NCI-H69 (cell line): ENCODE measurements around the gene BORCS5.

Experiments used
- DNase-seq: peaks from one replicate; lab custom pipeline; 2025; lab: John Stamatoyannopoulos, UW

Gene BORCS5

DNA sequence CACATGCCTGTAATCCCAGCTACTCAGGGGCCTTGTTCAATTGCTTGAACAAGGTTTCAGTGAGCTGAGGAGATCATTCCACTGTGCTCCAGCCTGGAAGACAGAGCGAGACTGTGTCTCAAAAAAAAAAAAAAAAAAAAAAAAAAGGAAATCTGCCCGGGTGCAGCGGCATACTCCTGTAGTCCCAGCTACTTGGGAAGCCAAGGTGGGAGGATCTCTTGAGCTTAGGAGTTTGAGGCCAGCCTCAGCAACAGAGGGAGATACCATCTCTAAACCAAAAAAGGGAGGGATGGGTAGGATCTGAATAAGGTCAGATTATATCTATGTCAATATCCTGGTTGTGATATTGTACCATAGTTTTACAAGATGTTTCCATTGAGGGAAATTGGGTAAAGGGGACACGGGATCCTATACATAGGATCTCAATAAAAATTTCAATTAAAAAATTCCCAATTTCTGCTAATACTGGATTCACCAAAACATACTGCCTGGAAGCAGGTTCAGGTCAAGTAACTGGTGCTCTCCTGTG, 76.4 kb downstream of the BORCS5 start:
- DNase-seq, result peak; percentile 5

DNA sequence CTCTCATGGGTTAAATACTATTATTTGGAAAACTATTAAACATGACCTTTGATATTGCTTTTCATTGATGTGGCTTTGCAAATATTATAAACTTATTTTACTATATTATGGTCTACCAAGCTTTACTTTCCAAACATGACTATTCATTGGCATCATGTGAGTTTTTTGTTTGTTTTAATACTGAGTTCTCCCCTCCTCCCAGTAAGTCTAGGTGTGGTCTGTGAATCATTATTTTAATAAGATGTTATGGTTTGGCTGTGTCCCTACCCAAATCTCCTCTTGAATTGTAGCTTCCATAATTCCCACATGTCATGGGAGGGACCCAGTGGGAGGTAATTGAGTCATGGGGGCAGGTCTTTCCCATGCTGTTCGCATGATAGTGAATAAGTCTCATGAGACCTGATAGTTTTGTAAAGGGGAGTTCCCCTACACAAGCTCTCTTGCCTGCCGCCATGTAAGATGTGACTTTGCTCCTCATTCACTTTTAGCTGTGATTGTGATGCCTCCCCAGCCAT, 80.0 kb downstream of the BORCS5 start:
- peak; percentile 49 for DNase-seq

DNA sequence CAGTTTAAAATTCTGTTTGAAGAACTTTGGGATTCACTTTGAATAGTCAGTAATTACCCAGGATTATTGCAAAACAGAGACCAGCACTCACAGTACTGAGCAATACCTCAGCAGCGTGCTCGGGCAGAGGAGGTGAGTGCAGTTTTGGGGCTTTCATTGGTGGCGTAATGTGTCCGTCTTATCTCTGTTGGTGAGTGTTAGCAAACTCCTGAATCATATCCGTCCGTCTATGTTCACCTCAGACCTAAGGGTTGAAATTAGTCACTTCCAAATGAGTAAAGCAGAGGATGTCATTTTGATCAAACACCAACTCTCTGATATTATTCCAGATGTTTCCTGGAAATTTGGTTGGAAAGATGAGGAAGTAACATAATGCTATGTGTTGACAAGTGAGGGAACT, 82.8 kb downstream of the BORCS5 start:
- DNase-seq, result no peak

DNA sequence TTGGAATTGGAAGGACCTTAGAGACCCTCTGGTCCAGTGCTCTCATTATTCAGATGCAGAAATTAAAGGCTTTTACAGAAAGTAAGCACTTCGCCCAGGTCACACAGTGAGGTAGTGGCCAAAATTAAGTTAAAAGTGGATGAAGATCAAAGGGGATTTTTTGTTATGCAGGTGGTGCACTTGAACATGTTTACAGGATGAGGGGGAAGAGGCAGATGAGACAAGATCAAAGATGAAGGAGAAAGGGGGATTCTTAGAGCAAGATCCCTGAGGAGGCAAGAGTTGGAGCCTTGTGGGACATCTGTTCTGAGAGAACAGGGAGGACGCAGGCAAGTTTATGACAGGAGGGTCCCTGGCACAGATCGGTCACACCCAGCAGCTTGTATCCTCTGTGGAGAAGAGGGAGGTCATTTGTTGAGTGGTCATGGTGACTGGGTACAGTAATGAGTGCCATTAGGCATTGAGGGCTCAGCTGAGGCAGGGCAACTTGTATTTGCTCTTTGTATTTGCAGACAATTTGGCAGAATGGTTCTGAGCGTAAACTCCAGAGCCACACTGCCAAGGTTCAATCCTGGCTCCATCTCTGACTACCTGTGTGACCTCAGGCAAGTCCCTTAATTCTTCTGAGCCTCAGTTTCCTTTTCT, 84.0 kb downstream of the BORCS5 start:
- peak; percentile 87 for DNase-seq

DNA sequence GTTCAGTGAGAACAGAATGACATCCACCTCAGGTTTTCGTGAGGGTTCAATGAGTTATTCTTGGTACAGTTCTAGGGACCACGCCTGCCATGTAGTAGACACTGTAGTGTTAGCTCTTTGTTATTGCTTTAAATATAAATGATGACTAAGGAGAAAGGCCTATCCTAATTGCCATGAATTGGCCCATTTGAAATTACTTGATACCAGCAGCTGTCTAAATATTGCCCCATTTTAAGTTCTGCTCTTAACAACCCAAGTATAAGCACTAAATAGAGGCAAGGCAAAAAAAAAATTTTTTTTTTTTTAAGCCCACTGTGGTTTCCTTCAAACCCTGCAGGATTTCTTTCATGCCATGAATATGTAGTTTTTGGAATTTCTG, 84.5 kb downstream of the BORCS5 start:
- DNase-seq, result peak; percentile 75

DNA sequence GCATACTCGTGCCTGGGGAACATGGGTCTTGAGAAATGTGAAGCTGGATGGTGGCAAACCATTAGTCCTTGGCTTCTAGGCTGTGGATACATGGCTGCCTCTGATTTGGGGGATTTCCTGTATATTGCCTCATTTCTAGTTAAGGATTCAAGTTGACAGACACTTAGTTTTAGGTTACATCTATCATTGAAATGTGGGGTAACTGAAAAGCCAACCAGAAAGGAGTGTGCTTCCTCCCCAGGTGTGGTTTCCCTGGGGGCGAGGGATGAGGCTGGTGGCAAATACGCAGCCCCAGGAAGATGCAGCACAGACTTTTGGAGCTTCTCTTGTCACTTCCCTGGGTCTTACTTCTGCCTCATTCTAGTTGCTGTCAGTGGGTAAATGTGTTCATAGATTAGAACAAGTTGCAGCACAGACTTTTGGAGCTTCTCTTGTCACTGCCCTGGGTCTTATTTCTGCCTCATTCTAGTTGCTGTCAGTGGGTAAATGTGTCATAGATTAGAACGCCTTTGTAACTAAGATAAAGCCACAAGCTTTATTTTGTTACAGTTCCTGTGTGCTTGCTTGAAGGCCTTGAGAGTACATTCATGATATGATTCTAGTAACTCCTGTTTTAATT, 85.1 kb downstream of the BORCS5 start:
- DNase-seq, result peak; percentile 21

DNA sequence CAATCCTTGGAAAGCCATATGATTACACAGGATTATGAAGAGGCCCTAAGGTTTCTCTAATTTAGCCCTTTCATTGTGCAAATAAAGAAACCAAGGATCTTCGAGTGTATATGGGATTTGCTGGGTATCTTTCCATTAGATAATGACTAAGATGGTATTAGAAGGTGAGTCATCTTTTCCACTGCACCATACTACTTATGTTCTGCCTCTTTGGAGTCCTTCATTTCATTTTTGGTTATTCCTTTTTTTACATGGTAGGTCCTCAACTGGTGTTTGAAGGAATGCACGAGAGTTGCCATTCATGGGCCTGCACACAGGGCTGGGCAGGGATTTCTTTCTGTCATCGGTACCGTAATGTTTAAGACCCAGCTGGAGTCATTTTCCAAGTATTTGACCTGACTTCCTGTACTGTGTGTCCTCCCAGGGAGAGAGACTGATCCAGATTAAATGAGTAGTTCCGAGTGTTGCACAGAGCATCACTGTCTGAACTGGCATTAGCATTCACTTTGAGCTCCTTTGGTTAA, 85.7 kb downstream of the BORCS5 start:
- peak; percentile 18 for DNase-seq

DNA sequence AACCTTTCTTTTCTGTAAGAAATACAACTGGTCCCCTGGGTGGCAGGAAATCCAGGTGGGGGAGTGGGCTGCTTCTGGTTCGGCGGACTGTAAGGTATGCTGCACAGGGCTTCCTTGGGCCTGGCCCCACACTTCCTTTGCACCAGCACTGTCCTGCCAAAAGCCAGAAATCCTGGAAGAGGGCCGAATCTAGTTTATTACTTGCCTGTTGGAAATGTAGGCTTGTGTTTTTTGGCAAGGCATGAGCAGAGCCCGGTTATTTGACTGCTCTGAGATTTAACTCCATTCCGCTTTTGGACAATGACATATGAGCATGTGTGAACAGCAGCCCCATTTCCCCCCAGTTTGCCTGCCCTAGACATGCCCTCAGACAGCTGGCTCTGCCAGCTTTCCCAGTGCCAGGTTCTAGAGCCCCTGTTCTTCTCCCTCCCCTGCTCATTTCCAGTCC, 86.6 kb downstream of the BORCS5 start:
- DNase-seq, result peak; percentile 26

DNA sequence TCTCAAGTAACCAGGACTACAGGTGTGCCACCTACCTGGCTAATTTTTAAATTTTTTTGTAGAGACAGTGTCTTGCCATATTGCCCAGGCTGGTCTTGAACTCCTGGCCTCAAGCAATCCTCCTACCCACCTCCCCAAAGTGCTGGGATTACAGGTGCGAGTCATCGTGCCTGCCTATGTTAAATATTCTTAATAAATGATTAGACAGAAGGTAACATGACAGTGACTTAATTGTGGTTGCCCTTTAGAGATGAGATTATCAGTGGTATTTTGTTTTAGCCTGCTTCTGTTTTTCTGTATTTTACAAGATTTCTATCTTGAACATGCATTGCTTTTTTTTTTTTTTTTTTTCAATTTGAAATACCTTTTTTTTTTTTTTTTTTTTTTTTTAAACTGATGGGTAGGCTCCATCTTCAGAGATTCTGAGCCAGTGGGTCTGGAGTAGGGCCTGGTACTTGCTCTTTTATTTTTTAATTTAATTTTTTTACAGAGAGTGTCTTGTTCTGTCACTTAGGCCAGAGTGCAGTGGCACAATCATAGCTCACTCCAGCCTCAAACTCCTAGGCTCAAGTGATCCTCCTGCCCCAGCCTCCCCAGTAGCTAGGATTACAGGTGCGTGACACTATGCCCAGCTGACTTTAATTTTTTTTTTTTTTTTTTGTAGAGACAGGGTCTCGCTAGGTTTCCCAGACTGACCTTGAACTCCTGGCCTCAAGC, 88.4 kb downstream of the BORCS5 start:
- no peak for DNase-seq

DNA sequence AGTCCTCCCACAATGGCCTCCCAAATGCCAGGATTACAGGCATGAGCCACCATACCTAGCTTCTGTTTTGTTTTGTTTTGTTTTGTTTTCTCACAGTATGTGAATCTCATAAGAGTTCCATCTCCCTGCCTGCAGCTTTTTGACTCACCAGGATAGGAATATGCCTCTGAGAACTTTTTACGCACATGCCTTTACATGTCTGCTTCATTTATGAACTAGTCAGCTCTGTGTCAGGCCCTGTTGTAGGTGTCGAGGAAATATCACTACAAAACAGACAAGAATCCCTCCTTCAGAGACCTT, 89.0 kb downstream of the BORCS5 start:
- DNase-seq, result no peak

DNA sequence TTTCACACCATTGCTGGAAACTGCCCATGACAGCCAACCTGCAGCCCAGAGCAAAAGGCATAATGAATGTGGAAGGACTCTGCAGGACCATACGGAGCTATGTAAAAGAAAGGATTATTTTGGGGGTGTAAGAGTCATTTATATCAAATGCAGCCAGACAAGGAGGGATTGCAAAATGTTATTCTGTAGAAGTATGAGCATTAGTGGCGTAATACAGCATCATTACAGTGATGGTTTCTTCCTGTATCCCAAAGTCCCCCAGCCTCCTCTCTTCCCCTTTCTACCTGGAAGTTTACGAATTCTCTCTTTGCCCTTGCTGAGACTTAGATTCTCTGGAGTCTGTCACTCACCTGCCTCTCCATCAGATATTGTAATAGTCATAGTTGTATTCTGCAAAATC, 89.9 kb downstream of the BORCS5 start:
- DNase-seq, result no peak

DNA sequence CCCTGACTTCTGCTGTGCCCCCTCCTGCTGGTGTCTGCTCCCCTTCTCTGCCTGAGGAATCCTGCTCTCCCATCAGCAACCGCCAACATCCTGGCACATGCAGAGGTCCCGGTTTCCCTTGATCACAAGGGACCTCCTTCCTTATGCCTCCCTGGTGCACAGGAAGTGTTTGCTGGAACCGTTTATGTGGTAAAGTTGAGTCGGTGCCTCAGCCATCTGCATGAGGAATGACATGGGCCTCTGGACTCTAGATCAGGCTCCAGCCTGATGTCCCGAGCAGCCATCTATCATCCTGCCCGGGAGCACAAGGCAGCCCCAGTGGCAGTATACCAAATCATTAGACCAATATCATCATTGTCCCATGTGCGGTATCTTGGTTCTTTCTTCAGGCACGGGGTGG, 90.4 kb downstream of the BORCS5 start:
- no peak for DNase-seq

DNA sequence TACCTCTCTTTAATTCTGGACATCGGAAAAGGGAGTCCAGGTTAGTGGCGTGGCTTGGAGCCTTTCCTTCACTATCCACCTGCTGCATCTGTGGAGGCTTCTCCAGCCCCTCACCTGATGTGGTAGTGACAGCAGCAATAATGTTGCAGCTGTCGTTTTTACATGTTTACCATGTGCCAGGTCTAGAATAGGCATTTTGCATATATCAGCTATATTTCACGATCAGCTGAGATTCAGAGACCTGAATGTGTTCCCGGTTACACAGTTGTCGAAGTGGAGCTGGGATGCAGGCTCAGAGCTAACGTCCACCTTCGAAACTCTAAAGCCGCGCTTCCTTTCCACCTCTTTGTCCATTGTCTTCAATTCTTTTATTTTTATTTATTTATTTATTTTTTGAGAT, 91.0 kb downstream of the BORCS5 start:
- DNase-seq, result no peak

DNA sequence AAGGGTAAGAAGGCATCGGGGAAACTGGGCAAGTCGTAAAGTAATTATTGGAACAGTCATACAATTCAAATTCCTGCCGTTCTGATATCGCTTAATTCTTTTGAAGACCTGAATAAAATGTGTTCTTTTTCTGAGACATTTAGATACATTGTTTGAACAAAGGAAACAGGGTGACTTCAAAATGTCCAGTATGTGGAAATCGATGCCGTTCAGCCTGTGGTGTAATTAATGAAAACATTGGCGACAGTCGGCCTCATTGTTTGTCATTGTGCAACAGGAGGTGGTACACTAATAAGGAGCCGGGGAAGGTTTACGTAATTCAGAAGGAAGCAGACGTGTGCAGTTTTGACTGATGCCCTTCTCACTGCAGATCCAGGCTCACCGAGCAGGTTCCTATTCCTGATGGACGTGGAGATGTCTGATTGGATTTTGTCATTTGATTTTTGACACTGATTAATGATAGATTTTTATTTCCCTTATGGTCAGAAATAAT, 92.7 kb downstream of the BORCS5 start:
- peak; percentile 55 for DNase-seq

DNA sequence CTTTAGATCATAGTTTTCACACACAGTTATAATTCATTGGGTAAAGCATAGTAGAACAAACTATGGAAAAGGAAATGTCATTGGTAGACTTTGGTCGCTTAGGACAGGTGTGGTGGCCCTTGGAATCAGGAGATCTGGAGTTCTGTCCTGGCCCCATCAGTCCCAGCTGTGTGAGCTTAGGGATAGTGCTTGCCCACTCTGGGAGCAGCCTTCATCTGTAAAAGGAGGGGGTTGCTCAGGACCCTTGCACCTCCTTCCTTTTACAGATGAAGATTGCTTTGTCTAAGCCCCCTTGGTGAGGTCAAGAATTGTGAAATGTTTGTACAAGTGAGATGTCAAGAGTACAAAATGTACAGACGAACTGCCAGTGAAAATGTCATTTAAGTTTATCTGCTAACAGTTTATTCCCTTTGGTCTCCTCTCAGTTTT, 93.2 kb downstream of the BORCS5 start:
- DNase-seq, result no peak

DNA sequence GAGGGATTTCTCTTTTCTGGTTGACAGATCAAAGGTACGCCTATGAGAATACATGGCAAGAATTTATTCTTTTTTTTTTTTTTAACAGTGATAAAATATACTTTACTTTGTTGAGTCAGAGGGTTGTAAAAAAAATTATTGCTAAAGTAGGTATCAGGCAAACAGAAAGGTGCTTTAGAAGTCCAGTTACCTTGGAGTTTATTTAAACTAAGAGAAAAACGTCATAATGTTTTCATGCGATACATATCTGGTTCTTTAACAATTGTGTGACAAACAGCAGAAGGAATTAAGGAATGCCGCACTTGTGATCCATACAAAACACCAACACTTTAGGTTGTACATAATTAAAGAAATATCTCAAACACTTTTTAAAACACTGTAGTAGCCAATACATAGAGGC, 94.2 kb downstream of the BORCS5 start:
- DNase-seq, result no peak

DNA sequence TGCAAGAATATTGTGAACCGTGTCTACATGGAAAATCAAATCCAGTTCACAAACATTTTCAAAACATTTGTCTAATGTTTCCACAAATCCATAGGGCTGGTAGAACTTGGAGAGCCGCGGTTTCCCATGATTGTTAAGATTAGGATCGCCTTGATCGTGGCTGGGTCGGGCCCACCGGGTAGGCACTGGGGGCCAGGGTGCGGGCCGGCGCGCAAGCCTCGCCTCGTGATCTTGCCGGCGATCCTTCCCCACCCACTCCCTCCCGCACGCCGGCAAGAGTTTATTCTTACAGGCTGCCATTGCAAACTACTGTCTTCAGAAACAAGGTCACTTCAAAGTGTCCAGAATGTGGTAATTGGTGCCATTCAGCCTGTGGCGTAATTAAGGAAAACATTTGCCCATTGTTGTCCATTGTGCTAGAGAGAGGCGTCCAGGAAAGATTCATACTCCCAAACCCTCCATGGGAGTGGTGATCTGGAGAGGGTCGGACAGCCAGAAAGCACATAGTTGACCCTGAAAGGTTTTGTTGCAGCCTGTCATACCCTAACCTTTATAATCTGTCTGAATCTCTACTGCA, 95.5 kb downstream of the BORCS5 start:
- DNase-seq, result no peak

DNA sequence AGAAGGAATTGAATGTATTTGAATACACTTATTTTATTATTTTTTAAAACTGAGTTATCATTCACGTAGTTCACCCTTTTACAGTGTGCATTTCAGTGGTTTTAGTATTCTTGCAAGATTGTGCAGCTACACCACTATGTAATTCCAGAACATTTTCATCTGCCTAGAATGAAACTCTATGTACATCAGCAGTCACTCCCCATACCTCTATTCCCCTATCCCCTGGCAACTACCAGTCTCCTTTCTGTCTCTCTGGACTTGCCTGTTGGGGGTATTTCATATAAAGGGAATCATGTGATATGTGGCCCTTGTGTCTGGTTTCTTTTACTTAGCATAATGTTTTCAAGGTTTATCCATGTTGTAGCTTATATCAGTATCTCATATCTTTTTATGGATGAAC, 96.8 kb downstream of the BORCS5 start:
- no peak for DNase-seq

DNA sequence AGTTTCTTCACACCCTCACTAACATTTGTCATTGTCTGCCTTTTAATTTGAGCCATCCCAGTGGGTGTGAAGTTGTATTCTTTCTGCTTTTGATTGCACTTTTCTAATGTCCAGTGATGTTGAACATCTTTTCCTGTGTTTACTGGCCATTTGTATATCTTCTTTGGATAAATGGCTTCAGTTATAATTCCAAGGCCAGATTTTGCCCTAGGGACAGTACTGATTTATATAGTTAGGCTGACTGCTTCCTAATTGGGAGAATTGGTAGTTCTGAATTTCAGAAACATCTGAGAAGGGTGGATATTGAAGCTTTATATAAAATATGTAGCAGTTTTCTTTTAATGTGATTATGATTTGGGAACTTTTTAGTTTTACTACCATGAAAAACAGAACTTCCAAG, 97.4 kb downstream of the BORCS5 start:
- no peak for DNase-seq

DNA sequence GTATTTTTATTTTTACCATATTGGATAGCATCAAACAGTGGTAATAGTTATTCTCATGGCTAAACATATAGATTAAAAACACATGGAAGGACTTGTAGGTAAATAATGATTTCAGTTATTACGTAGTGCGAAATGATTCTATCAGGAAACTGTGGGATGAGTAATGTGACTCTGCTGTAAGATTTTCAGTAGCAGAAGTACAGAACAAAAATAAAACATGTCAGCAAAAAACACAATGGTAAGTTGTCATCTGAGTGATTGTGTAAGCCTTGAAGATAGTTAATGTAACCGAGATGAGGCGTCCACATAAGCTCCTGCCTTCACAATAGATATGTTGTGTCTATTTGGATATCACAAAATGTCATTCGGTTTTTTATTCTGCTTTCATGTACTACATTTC, 99.8 kb downstream of the BORCS5 start:
- DNase-seq, result no peak

DNA sequence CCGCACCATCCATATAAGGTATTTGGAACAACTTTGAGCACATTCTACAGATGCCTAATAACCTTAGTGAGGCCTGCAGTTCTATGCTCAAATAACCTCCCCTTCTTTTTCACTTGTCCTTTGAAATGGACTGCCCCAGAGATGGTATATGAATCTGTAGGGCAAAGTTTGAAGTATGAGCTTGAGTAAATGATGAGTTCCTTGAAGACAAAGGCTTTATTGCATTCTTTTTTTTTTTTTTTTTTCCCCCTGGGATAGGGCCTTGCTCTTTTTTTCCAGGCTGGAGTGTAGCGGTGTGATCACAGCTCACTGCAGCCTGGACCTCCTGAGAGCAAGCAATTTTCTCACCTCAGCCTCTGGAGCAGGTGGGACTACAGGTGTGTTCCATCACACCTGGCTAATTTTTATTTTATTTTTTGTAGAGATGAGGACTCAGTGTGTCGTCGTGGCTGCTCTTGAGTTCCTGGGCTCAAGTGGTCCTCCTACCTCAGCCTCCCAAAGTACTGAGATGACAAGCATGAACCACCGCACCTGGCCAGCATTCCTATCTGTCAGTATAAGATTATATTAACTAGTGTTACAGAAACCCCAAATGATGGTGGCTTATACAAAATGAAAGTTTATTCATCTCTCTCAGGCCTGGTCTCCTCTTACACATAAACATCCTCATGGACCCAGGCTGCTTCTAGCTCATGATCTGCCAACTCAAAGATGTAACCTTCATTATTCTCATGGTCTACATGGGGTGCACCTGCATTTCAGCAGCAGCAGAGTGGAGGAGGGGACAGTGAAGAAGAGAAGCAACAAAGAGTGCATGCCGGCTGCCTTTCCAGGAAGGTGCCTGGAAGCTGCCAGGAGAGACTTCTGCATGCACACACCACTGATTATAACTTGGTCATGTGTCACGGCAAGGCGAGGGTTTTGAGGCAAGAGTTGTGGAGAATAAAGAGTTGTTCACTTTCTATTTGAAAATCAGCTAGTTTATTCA, 104.4 kb downstream of the BORCS5 start:
- DNase-seq, result no peak
